MM.1S (cell line): Measurements from ENCODE around the gene CDKL5.
"Not testable (repeated sequence)": the region's sequence is repeated elsewhere in the genome, so short reads cannot be mapped to it uniquely, and the experiment has no call there.

Experiments used
- DNase-seq: peaks from one replicate; pipeline ENCODE4 v3.0.0-alpha.2; 2015
- H2AFZ ChIP-seq: fragments of 300-600 bp; sonication (generic); 2 replicates; pipeline ENCODE4 v1.6.0; 2016; ENCODE audit warnings: antibody characterized with exemption, low read length
- H3F3A ChIP-seq: fragments of 300-600 bp; sonication (generic); 2 replicates; pipeline ENCODE4 v1.6.1; 2016; ENCODE audit warnings: mild to moderate bottlenecking, antibody characterized with exemption, low read length, moderate library complexity, mixed read lengths; ENCODE audit not compliant: insufficient read depth
- H3K27ac ChIP-seq: fragments of 300-600 bp; sonication (generic); 2 replicates; pipeline ENCODE4 v1.5.1; 2016; ENCODE audit warnings: mild to moderate bottlenecking, low read length
- H3K27me3 ChIP-seq: fragments of 300-600 bp; sonication (generic); replicated peaks from 2 replicates; pipeline ENCODE4 v1.6.0; 2016; ENCODE audit warnings: low read length; ENCODE audit not compliant: insufficient read depth
- H3K36me3 ChIP-seq: fragments of 300-600 bp; sonication (generic); replicated peaks from 2 replicates; pipeline ENCODE4 v1.6.1; 2016; ENCODE audit warnings: mild to moderate bottlenecking, low read length, mixed read lengths; ENCODE audit not compliant: insufficient read depth
- H3K4me1 ChIP-seq: fragments of 300-600 bp; sonication (generic); 2 replicates; pipeline ENCODE4 v1.6.1; 2016; ENCODE audit warnings: low read length, mixed read lengths
- H3K4me2 ChIP-seq: fragments of 300-600 bp; sonication (generic); 2 replicates; pipeline ENCODE4 v1.6.0; 2016; ENCODE audit warnings: low read depth, low read length
- H3K4me3 ChIP-seq: fragments of 300-600 bp; sonication (generic); 2 replicates; pipeline ENCODE4 v1.5.1; 2016; ENCODE audit warnings: low read length, mixed read lengths
- H3K79me2 ChIP-seq: fragments of 300-600 bp; sonication (generic); 2 replicates; pipeline ENCODE4 v1.6.1; 2016; ENCODE audit warnings: mixed run types, low read length, mixed read lengths
- H3K9ac ChIP-seq: fragments of 300-600 bp; sonication (generic); 2 replicates; pipeline ENCODE4 v1.6.1; 2016; ENCODE audit warnings: low read length, mixed read lengths
- H3K9me2 ChIP-seq: fragments of 300-600 bp; sonication (generic); replicated peaks from 2 replicates; pipeline ENCODE4 v1.6.1; 2016; ENCODE audit warnings: mild to moderate bottlenecking, low read length, mixed read lengths; ENCODE audit not compliant: insufficient read depth
- H3K9me3 ChIP-seq: fragments of 300-600 bp; sonication (generic); replicated peaks from 2 replicates; pipeline ENCODE4 v1.6.1; 2016; ENCODE audit warnings: mild to moderate bottlenecking, low read length, mixed read lengths; ENCODE audit not compliant: insufficient read depth
- H4K20me1 ChIP-seq: fragments of 300-600 bp; sonication (generic); 2 replicates; pipeline ENCODE4 v1.6.1; 2016; ENCODE audit warnings: mild to moderate bottlenecking, low read length, moderate library complexity, mixed read lengths; ENCODE audit not compliant: insufficient read depth
- EZH2 ChIP-seq: fragments of 300-600 bp; sonication (generic); optimal IDR thresholded peaks from 2 replicates; pipeline ENCODE3; 2017; ENCODE audit warnings: low read depth, mild to moderate bottlenecking, antibody characterized with exemption, low read length, mixed read lengths
- EZH2phosphoT487 ChIP-seq: fragments of 300-600 bp; sonication (generic); IDR thresholded peaks from 2 replicates; pipeline ENCODE4 v1.6.1; 2018; ENCODE audit warnings: antibody characterized with exemption, low read length
- TF ChIP-seq, protein P1 (sequence below): fragments of 300-600 bp; sonication (generic); IDR thresholded peaks from 2 replicates; pipeline ENCODE4 v1.5.1; 2016; ENCODE audit warnings: antibody characterized with exemption, low read length, mixed read lengths

Gene CDKL5

DNA sequence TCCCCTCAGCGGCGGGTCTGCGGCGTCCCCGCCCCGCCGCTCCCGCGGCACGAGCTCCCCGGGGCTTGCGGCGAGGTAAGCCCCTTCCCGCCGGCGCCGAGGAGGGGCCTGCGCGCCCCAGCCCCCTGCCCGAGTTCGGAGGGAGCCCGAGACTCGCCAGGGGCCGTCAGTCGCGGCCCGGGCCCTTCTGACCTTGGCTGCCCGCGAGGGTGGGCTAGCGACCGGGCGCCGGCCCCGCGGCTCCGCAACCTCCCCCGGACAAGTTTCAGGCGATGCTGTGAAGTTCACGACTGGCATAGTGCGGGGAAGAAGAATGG is 554 bp downstream of the CDKL5 start:
- H3K9me2 ChIP-seq: no peaks in the 10 kb centered on the region
- H3K27me3 ChIP-seq: no peaks in the 10 kb centered on the region
- no peaks in the 10 kb centered on the region for H3K4me1 ChIP-seq
- DNase-seq: no peak
- no peaks in the 10 kb centered on the region for H3F3A ChIP-seq
- no peaks in the 10 kb centered on the region for H3K36me3 ChIP-seq
- no peaks in the 10 kb centered on the region for H3K79me2 ChIP-seq
- H2AFZ ChIP-seq: 0 out of 2 replicates have a peak overlapping the region, but pooled peaks have one; percentile 7
- H3K4me2 ChIP-seq: peak overlapping the region; percentile 33; the same call in 1 of the 2 replicates
- no peak overlapping the region for H3K27ac ChIP-seq
- no peaks in the 10 kb centered on the region for H3K9me3 ChIP-seq
- peak overlapping the region; percentile 69 for H3K4me3 ChIP-seq
- no peaks in the 10 kb centered on the region for H4K20me1 ChIP-seq
- peak overlapping the region; percentile 56; the same call in 1 of the 2 replicates for H3K9ac ChIP-seq
- TF ChIP-seq EZH2: no peak

DNA sequence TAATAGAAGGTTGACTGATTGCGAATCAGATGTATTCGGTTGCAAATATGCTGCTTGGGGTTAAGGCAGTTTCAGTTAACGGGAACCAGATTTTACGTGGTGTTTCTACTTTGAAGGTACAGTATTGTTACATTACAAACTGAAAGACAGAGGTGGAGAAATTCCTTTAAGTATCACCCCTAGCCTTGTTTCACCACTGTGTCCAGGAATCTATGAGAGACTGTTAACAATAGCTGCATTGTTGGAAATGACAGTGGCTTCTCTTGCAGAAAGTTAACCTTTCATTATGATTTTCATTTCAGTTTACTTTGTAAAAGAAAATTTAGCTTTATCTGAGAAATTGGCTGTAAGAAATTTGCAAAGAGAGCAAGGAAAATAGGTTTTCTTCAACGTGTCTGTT is 2.6 kb downstream of the CDKL5 start:
- H3F3A ChIP-seq: no peaks in the 10 kb centered on the region
- H3K9ac ChIP-seq: no peak overlapping the region
- no peaks in the 10 kb centered on the region for H3K4me1 ChIP-seq
- no peak overlapping the region for H2AFZ ChIP-seq
- H3K36me3 ChIP-seq: no peaks in the 10 kb centered on the region
- no peak for DNase-seq
- no peak overlapping the region for H3K4me3 ChIP-seq
- H3K27ac ChIP-seq: no peak overlapping the region
- H3K9me3 ChIP-seq: no peaks in the 10 kb centered on the region
- H3K79me2 ChIP-seq: no peaks in the 10 kb centered on the region
- H3K4me2 ChIP-seq: no peak overlapping the region
- no peaks in the 10 kb centered on the region for H4K20me1 ChIP-seq
- H3K27me3 ChIP-seq: no peaks in the 10 kb centered on the region
- no peak for TF ChIP-seq EZH2
- H3K9me2 ChIP-seq: no peaks in the 10 kb centered on the region

DNA sequence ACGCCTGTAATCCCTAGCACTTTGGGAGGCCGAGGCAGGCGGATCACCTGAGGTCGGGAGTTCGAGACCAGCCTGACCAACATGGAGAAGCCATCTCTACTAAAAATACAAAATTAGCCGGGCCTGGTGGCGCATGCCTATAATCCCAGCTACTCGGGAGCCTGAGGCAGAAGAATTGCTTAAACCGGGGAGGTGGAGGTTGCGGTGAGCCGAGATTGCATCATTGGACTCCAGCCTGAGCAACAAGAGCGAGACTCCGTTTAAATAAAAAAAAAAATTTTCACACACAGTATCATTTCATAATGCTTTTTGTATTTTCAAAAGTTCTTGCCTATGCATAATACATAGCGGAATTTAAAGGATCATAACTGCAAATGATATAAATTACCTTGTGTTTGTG is 7.9 kb downstream of the CDKL5 start:
- H3K9ac ChIP-seq, DNase-seq, H3K27me3 ChIP-seq, H3K4me1 ChIP-seq, H4K20me1 ChIP-seq, H2AFZ ChIP-seq, H3F3A ChIP-seq, H3K36me3 ChIP-seq, H3K9me3 ChIP-seq, H3K9me2 ChIP-seq, H3K27ac ChIP-seq, H3K4me2 ChIP-seq, H3K4me3 ChIP-seq, H3K79me2 ChIP-seq: not testable (repeated sequence)

DNA sequence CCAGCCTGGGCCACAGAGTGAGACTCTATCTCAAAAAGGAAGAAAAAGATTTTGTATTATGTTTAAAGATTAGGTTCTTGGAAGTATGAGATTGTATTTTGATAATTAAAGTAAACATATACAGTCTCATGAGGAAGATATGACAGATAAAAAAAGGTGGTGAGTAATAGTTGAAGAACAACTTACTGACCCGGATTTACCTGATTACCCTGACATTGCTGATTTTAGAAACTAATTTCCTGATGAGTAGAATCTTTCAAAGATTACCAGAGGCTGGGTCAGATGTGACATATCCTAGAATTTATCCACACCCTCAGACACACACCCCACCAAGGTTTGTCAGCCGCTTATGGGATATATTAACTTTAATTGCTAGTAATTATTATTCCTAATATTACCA is 9.5 kb downstream of the CDKL5 start:
- H3K4me1 ChIP-seq: no peaks in the 10 kb centered on the region
- H3F3A ChIP-seq: no peaks in the 10 kb centered on the region
- no peak overlapping the region for H3K4me3 ChIP-seq
- H2AFZ ChIP-seq: no peak overlapping the region
- no peaks in the 10 kb centered on the region for H3K9me3 ChIP-seq
- DNase-seq: no peak
- H3K9ac ChIP-seq: no peak overlapping the region
- no peaks in the 10 kb centered on the region for H3K36me3 ChIP-seq
- no peaks in the 10 kb centered on the region for H3K27me3 ChIP-seq
- H3K79me2 ChIP-seq: no peaks in the 10 kb centered on the region
- TF ChIP-seq EZH2: no peak
- TF ChIP-seq, protein P1, sequence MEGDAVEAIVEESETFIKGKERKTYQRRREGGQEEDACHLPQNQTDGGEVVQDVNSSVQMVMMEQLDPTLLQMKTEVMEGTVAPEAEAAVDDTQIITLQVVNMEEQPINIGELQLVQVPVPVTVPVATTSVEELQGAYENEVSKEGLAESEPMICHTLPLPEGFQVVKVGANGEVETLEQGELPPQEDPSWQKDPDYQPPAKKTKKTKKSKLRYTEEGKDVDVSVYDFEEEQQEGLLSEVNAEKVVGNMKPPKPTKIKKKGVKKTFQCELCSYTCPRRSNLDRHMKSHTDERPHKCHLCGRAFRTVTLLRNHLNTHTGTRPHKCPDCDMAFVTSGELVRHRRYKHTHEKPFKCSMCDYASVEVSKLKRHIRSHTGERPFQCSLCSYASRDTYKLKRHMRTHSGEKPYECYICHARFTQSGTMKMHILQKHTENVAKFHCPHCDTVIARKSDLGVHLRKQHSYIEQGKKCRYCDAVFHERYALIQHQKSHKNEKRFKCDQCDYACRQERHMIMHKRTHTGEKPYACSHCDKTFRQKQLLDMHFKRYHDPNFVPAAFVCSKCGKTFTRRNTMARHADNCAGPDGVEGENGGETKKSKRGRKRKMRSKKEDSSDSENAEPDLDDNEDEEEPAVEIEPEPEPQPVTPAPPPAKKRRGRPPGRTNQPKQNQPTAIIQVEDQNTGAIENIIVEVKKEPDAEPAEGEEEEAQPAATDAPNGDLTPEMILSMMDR: no peak
- no peak for TF ChIP-seq EZH2phosphoT487
- no peaks in the 10 kb centered on the region for H3K9me2 ChIP-seq
- H4K20me1 ChIP-seq: no peaks in the 10 kb centered on the region
- no peak overlapping the region for H3K27ac ChIP-seq
- no peak overlapping the region for H3K4me2 ChIP-seq

DNA sequence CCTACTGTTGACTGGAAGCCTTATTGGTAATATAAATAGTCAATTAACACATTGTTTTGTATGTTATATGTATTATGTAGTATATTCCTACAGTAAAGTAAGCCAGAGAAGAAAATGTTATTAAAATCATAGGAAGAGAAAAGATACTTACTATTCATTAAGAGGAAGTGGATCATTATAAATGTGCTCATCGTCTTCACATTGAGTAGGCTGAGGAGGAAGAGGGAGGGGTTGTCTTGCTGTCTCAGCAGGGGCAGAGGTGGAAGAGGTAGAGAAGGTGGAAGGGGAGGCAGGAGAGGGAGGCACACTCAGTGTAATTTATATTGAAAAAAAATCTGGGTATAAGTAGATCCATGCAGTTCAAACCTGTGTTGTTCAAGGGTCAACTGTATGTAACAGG is 10.6 kb downstream of the CDKL5 start:
- Histone ChIP-seq H3K4me2 (no peak overlapping the region), H3K9me2 (no peaks in the 10 kb centered on the region), H3K27me3 (no peaks in the 10 kb centered on the region), H3K79me2 (no peaks in the 10 kb centered on the region), H3K36me3 (no peaks in the 10 kb centered on the region), H3K9ac (no peak overlapping the region), H3K27ac (no peak overlapping the region), H2AFZ (no peak overlapping the region), H3K4me1 (no peaks in the 10 kb centered on the region), H3F3A (no peaks in the 10 kb centered on the region), H3K9me3 (no peaks in the 10 kb centered on the region), H4K20me1 (no peaks in the 10 kb centered on the region), H3K4me3 (no peak overlapping the region)
- TF ChIP-seq, protein P1: no peak
- TF ChIP-seq EZH2 (no peak), EZH2phosphoT487 (no peak)
- no peak for DNase-seq
